GM12875 (cell line): ENCODE data around the gene TPCN1.

Source experiments
- H3K4me3 ChIP-seq: one replicate; pipeline ENCODE4 v1.5.1; 2011; ENCODE audit warnings: low read depth, low read length, control low read depth
- CTCF ChIP-seq: IDR thresholded peaks from 2 replicates; pipeline ENCODE4 v1.5.1; 2011; ENCODE audit warnings: low read depth, mild to moderate bottlenecking, control low read depth, inconsistent platforms, low read length, moderate library complexity, borderline replicate concordance; ENCODE audit not compliant: insufficient read depth

The TPCN1 gene

GRCh38 chr12:113180333-113180732, 40.9 kb upstream of the TPCN1 start:
- no peak for TF ChIP-seq CTCF
- H3K4me3 ChIP-seq: no peak overlapping the region

- H3K4me3 ChIP-seq: no peak overlapping the region
- no peak for TF ChIP-seq CTCF
Measured at GRCh38 chr12:113181975-113182374, 39.3 kb upstream of the TPCN1 start.

GRCh38 chr12:113183030-113183589, 38.2 kb upstream of the TPCN1 start:
- H3K4me3 ChIP-seq: no peak overlapping the region
- no peak for TF ChIP-seq CTCF

GRCh38 chr12:113184098-113184899, 37.0 kb upstream of the TPCN1 start:
- H3K4me3 ChIP-seq: peak overlapping the region; percentile 96

GRCh38 chr12:113184900-113185179, 36.4 kb upstream of the TPCN1 start:
- TF ChIP-seq CTCF: no peak
- H3K4me3 ChIP-seq: peak overlapping the region; percentile 96

More at GRCh38 chr12:113184098-113184899, 37.0 kb upstream of the TPCN1 start:
- TF ChIP-seq CTCF: no peak

- H3K4me3 ChIP-seq: peak within 1 kb of the TSS; percentile 96
Measured at GRCh38 chr12:113185180-113186032, 35.9 kb upstream of the TPCN1 start, which contains the start of the genes DDX54 and RITA1. TSS of gene DDX54 (minus strand) at chr12:113185478. CDS start at chr12:113185451, 27 bp downstream. TSS of gene RITA1 (plus strand) at chr12:113185721. CDS start at chr12:113186747, 1,026 bp downstream.

More at GRCh38 chr12:113185180-113186032, 35.9 kb upstream of the TPCN1 start, which contains the start of the genes DDX54 and RITA1:
- no peak for TF ChIP-seq CTCF
